ENCODE data around the gene ALG12. TPM values are rescaled to one million over a fixed set of nuclear protein-coding genes. Genes with fewer than 3 reads are reported as not detected.
"Not testable (repeated sequence)": the region's sequence is repeated elsewhere in the genome, so short reads cannot be mapped to it uniquely, and the experiment has no call there.

ALG12 gene
- total RNA-seq, 2 experiments from 2014 or later = 11.4 to 11.7 TPM

GRCh38 chr22:49948116-49948957 is 30.1 kb upstream of the ALG12 start:
- intact Hi-C loops (cut with micrococcal nuclease; ENCODE audit: unreplicated experiment) = no loop called here
- ChIA-PET POLR2A (no interaction called here), CTCF (ENCODE audit: unreplicated experiment) (no interaction called here)
- no peak overlapping the region for H2AFZ ChIP-seq (ENCODE audit: low read length)
- no peak overlapping the region for H3K4me3 ChIP-seq (ENCODE audit: low read depth, low read length, poor library complexity, severe bottlenecking)
- no peaks in the 10 kb centered on the region for H3K36me3 ChIP-seq (ENCODE audit: insufficient read depth, low read length)
- no peak for TF ChIP-seq EZH2phosphoT487 (IDR thresholded peaks at IDR 0.05; ENCODE audit: borderline replicate concordance, low read depth, low read length)
- TF ChIP-seq CTCF (conservative IDR thresholded peaks at IDR 0.05; ENCODE audit: low read length) = no peak
- no peaks in the 10 kb centered on the region for H3K9me3 ChIP-seq (ENCODE audit: low read length)
- H3K4me2 ChIP-seq (ENCODE audit: low read length) = no peak overlapping the region
- H3K9me2 ChIP-seq (ENCODE audit: insufficient read depth, low read length) = no peaks in the 10 kb centered on the region
- no peaks in the 10 kb centered on the region for H4K20me1 ChIP-seq (ENCODE audit: insufficient read depth, low read length)
- DNase-seq (ENCODE audit: low spot score) = no peak
- H3K79me2 ChIP-seq (ENCODE audit: insufficient read depth, low read depth, low read length) = no peaks in the 10 kb centered on the region
- no peak overlapping the region for H3K27ac ChIP-seq (ENCODE audit: low read depth, low read length, poor library complexity, severe bottlenecking)
- peaks cover 27% of the 10 kb centered on the region for H3K4me1 ChIP-seq (ENCODE audit: insufficient read depth, low read length, poor library complexity, severe bottlenecking)
- no TSS peak for BruUV-seq (replicated peaks)

DNA sequence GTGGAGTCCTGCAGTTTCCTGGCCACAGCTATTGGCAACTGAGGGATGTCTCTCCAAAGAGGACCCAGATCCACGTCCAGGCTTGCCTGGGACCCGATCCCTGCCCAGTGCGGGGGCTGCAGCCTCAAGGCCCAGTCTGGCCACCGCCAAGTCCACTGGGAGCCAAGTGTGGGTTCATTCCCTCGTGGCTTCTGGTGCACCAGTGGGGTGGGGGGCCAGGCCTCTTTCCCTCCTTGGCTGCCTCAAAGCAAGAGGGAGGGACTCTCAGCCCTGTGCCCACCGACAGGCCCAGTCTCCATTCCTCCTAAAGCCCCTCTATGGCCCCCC is 29.0 kb upstream of the ALG12 start:
- no peak for TF ChIP-seq CTCF (conservative IDR thresholded peaks at IDR 0.05; ENCODE audit: low read length)
- no peak for TF ChIP-seq EZH2phosphoT487 (IDR thresholded peaks at IDR 0.05; ENCODE audit: borderline replicate concordance, low read depth, low read length)
- no peak overlapping the region for H2AFZ ChIP-seq (ENCODE audit: low read length)
- no TSS peak for BruUV-seq (replicated peaks)
- ChIA-PET POLR2A (interaction anchor here (0.9 kb wide), 1 partner anchor 10 kb away, joined by 6 read pairs; no protein-coding TSS in a partner anchor), CTCF (ENCODE audit: unreplicated experiment) (no interaction called here)
- H3K4me1 ChIP-seq (ENCODE audit: insufficient read depth, low read length, poor library complexity, severe bottlenecking) = peaks cover 27% of the 10 kb centered on the region
- no peaks in the 10 kb centered on the region for H3K79me2 ChIP-seq (ENCODE audit: insufficient read depth, low read depth, low read length)
- intact Hi-C loops (cut with micrococcal nuclease; ENCODE audit: unreplicated experiment) = no loop called here
- no peak for DNase-seq (ENCODE audit: low spot score)
- H3K9me2 ChIP-seq (ENCODE audit: insufficient read depth, low read length) = no peaks in the 10 kb centered on the region
- no peaks in the 10 kb centered on the region for H4K20me1 ChIP-seq (ENCODE audit: insufficient read depth, low read length)
- H3K36me3 ChIP-seq (ENCODE audit: insufficient read depth, low read length) = no peaks in the 10 kb centered on the region
- H3K27ac ChIP-seq (ENCODE audit: low read depth, low read length, poor library complexity, severe bottlenecking) = no peak overlapping the region
- no peak overlapping the region for H3K4me2 ChIP-seq (ENCODE audit: low read length)
- H3K4me3 ChIP-seq (ENCODE audit: low read depth, low read length, poor library complexity, severe bottlenecking) = no peak overlapping the region
- H3K9me3 ChIP-seq (ENCODE audit: low read length) = 0 out of 2 replicates have a peak, but pooled peaks cover 4% of the 10 kb centered on the region

- Histone ChIP-seq H3K79me2 (ENCODE audit: insufficient read depth, low read depth, low read length) (no peaks in the 10 kb centered on the region), H3K4me3 (ENCODE audit: low read depth, low read length, poor library complexity, severe bottlenecking) (no peak overlapping the region), H3K4me2 (ENCODE audit: low read length) (no peak overlapping the region), H2AFZ (ENCODE audit: low read length) (no peak overlapping the region), H3K4me1 (ENCODE audit: insufficient read depth, low read length, poor library complexity, severe bottlenecking) (peaks cover 27% of the 10 kb centered on the region), H3K9me3 (ENCODE audit: low read length) (0 out of 2 replicates have a peak, but pooled peaks cover 9% of the 10 kb centered on the region), H3K27ac (ENCODE audit: low read depth, low read length, poor library complexity, severe bottlenecking) (no peak overlapping the region), H3K36me3 (ENCODE audit: insufficient read depth, low read length) (no peaks in the 10 kb centered on the region), H4K20me1 (ENCODE audit: insufficient read depth, low read length) (no peaks in the 10 kb centered on the region), H3K9me2 (ENCODE audit: insufficient read depth, low read length) (no peaks in the 10 kb centered on the region)
- no TSS peak for BruUV-seq (replicated peaks)
- CTCF ChIA-PET (ENCODE audit: unreplicated experiment) = no interaction called here
- no peak for DNase-seq (ENCODE audit: low spot score)
- POLR2A ChIA-PET = interaction anchor here (0.9 to 1.0 kb wide), 2 partner anchors 10 kb away, joined by 3 to 6 read pairs; no protein-coding TSS in a partner anchor
- TF ChIP-seq CTCF (conservative IDR thresholded peaks at IDR 0.05; ENCODE audit: low read length) (no peak), EZH2phosphoT487 (IDR thresholded peaks at IDR 0.05; ENCODE audit: borderline replicate concordance, low read depth, low read length) (no peak)
- intact Hi-C loops (cut with micrococcal nuclease; ENCODE audit: unreplicated experiment) = no loop called here
These were observed 28.5 kb upstream of the ALG12 start for GRCh38 chr22:49946612-49947295.

DNA sequence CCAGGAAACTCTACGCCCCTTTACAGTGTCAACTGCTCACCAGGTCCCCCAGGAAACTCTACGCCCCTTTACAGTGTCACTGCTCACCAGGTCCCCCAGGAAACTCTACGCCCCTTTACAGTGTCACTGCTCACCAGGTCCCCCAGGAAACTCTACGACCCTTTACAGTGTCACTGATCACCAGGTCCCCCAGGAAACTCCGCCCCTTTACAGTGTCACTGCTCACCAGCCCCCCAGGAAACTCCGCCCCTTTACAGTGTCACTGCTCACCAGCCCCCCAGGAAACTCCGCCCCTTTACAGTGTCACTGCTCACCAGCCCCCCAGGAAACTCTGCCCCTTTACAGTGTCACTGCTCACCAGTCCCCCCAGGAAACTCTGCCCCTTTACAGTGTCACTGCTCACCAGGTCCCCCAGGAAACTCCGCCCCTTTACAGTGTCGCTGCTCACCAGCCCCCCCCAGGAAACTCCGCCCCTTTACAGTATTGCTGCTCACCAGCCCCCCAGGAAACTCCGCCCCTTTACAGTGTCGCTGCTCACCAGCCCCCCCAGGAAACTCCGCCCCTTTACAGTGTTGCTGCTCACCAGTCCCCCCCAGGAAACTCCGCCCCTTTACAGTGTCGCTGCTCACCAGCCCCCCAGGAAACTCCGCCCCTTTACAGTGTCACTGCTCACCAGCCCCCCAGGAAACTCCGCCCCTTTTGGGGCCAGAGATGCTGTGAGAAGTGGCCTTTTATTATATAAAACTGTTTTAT is 27.0 kb upstream of the ALG12 start:
- H3K4me3 ChIP-seq (ENCODE audit: low read depth, low read length, poor library complexity, severe bottlenecking); H4K20me1 ChIP-seq (ENCODE audit: insufficient read depth, low read length); H3K9me2 ChIP-seq (ENCODE audit: insufficient read depth, low read length); H3K9me3 ChIP-seq (ENCODE audit: low read length); H3K79me2 ChIP-seq (ENCODE audit: insufficient read depth, low read depth, low read length); CTCF ChIA-PET (ENCODE audit: unreplicated experiment); POLR2A ChIA-PET; BruUV-seq (replicated peaks); intact Hi-C loops (cut with micrococcal nuclease; ENCODE audit: unreplicated experiment); H3K36me3 ChIP-seq (ENCODE audit: insufficient read depth, low read length): not testable (repeated sequence)
- Histone ChIP-seq H3K4me2 (ENCODE audit: low read length) (peak overlapping the region; percentile 48), H3K27ac (ENCODE audit: low read depth, low read length, poor library complexity, severe bottlenecking) (peak overlapping the region; percentile 77), H3K4me1 (ENCODE audit: insufficient read depth, low read length, poor library complexity, severe bottlenecking) (peaks cover 27% of the 10 kb centered on the region), H2AFZ (ENCODE audit: low read length) (peak overlapping the region; percentile 63; the same call in 1 of the 2 replicates)
- DNase-seq (ENCODE audit: low spot score) = peak; percentile 88

All from OCI-LY7 (cell line).